GM23248 (cell line): Measurements from ENCODE around the gene DNAAF8.

Experiments
- EZH2 ChIP-seq: fragments of 200-600 bp; sonication (generic); IDR thresholded peaks from 2 replicates; pipeline ENCODE4 v1.6.1; 2018; ENCODE audit warnings: antibody characterized with exemption, mild to moderate bottlenecking; ENCODE audit not compliant: insufficient read depth, poor library complexity, severe bottlenecking
- EZH2phosphoT487 ChIP-seq: fragments of 200-600 bp; sonication (generic); IDR thresholded peaks from 2 replicates; pipeline ENCODE4 v1.6.1; 2018; ENCODE audit warnings: antibody characterized with exemption, moderate library complexity, mild to moderate bottlenecking, low read depth; ENCODE audit not compliant: insufficient read depth

DNA sequence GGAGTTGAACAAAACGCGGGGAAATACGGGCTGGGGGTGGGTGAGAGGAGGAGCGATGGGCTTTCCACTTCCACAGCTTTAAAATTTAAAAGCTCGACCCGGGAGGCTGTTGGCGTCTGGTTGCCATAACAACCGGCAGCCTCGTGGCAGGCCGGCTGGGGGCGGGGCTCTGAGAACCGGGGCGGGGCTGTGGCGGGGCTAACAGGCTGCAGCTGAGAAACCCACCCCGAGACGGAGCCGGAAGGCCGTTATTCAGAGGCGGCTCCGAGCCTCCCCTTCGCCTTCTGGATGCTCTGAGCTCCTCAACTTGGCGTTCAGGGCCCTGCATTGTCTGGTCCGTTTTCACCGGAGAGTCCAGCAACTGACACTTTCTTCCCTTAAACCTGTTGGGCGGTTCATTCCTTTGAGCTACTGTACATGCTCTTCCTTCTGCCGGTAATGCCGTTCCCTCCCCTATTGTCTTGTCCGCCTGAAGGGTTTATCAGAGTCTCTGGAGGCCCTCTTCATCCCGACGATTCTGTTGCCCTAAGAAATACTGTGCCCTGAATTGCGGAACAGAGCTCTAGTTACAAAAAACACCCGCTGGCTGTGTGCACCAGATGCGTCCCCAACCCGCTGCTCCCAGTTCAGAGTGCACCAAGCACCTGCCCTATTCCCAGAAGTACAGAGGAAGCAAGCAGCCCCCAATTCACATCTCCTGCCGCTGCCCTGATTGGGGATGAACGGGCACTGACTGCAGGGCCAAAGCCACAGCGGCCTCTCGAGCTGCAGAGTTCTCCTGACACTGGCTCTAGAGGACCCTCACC, 596 bp downstream of the DNAAF8 start:
- no peak for TF ChIP-seq EZH2
- no peak for TF ChIP-seq EZH2phosphoT487
